NOMO-1 (cell line): ENCODE measurements around the gene UGDH.
"Not testable (repeated sequence)": the region's sequence is repeated elsewhere in the genome, so short reads cannot be mapped to it uniquely, and the experiment has no call there.

Source experiments
- DNase-seq, 2 experiments: peaks; one replicate each; lab custom pipeline; 2025; ENCODE audit not compliant: unreplicated experiment in 2 of 2; lab: John Stamatoyannopoulos, UW

UGDH gene

GRCh38 chr4:39530682-39531081 lies 3.4 kb upstream of the UGDH start:
- no peak for DNase-seq

GRCh38 chr4:39529534-39529933 lies 2.3 kb upstream of the UGDH start:
- no peak for DNase-seq

- peak in 1 of 2 experiments; percentile 42 for DNase-seq
These were observed 824 bp upstream of the UGDH start for GRCh38 chr4:39528061-39528465.

- DNase-seq: no peak
These were observed 409 bp downstream of the UGDH start for GRCh38 chr4:39526765-39527295.

- DNase-seq: no peak
These were observed 1.2 kb downstream of the UGDH start for GRCh38 chr4:39525822-39526690.

- DNase-seq: no peak
These were observed 2.9 kb downstream of the UGDH start for GRCh38 chr4:39524161-39524957.

DNA sequence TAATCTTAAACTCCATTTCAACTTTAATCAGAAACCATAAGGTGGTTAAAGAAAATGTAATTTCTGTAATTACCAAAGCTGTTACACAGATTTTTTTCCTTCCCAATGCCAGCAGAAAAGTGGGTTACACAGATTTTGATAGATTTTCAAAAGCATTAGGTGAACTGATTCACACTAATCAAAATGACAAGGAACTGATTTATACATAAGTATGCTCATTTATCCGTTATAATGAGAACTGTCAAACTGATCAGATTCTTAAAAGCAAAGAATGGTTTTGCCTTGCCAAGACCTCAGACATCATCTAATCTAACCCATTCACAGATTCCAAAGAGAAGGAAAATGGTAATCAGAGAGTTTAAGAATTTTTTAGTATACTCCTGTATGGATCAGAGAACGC lies 5.2 kb downstream of the UGDH start:
- no peak for DNase-seq

DNA sequence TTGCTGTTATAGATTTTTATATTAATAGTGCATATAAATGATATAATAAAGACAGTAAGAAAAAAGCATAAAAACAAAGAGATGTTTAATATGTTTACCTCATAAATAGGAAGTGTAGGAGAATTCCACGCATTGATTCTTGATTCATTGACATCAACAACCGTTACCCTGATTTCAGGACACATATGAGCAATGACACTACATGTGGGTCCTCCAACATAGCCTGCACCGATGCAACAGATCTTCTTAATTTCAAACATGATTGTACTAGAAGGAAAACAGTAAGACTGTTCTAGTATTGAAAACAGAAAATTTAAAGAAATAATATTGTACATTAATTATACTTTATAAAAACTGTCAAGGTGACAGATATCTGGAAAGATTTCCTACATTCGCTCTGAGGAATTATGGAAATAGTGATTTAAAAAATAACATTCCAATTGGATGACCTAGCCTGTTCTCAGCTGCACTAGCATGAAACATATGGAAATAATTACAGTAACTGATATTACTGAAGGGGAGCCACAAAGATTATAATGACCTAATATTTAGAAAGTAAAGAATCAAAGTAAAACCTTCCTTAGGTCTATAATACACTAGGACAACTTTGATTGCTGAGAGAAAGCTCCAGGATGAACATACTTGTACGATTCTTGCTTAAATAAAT lies 5.9 kb downstream of the UGDH start:
- no peak for DNase-seq

DNA sequence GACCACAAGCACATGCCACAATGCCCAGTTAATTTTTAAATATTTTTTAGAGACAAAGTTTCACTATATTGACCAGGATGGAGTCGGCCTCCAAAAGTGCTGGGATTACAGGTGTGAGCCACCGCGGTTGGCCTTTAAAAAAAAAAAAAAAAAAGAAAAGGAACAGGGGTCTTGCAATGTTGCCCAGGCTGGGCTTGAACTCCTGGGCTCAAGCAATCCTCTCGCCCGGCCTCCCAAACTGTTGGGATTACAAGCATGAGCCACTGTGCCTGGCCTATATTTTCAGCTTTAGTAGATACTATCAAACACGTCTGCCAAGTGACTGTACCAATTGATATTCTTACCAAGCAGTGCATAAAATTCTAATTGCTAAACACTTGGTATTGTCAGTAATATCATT lies 8.8 kb downstream of the UGDH start:
- DNase-seq: no peak

GRCh38 chr4:39516407-39516966 lies 10.8 kb downstream of the UGDH start:
- DNase-seq: no peak

DNA sequence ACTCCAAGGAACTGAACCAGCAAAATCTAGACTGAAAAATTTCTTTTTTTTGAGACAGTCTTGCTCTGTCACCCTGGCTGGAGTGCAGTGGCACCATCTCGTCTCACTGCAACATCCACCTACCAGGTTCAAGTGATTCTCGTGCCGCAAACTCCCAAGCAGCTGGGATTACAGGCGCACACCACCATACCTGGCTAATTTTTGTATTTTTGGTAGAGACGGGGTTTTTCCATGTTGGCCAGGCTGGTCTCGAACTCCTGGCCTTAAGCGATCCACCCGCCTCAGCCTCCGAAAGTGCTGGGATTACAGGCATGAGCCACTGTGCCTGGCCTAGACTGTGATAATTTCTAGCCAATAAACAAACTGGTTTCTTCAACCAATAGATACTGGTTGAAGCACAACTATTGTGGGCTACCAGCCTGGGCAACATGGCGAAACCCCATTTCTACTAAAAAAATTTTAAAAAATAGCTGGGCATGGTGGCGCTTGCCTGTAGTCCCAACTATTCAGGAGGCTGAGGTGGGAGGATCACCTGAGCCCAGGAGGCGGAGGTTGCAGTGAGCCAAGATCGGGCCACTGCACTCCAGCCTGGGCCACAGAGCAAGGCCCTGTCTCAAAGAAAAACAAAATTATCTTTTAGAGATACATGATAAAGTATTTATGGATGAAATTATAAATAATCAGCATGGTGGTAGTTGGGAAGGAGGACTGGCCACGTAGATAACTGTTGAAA lies 11.4 kb downstream of the UGDH start:
- DNase-seq: not testable (repeated sequence)

- DNase-seq: no peak
These were observed 12.3 kb downstream of the UGDH start for GRCh38 chr4:39514888-39515401.

- DNase-seq: not testable (repeated sequence)
These were observed 13.0 kb downstream of the UGDH start for GRCh38 chr4:39514266-39514665.

DNA sequence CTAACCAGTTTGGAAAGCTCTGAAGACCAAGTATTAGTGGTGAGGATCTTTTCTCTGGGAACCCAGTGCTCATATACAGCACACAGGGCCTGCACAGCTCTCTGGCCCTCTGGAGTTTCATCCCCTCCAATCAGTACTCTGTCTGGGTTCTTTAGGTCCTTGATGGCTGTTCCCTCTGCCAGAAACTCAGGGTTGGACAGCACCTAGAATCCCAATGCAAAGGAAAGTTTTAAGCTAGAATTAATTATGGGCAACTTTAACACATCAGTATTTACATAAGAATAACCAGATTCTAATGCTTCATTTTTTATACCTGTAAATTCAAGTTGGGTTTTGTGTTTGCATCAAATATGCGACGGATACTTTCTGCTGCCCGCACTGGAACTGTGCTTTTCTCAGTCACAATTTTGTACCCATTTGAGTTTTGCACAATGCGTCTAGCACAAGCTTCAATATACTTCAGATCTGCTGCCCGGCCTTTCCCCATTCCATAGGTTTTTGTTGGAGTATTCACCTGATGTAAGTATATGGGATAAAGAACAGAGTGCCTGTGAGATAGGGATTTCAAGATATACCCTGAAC lies 16.8 kb downstream of the UGDH start:
- no peak for DNase-seq

- no peak for DNase-seq
These were observed 21.7 kb downstream of the UGDH start for GRCh38 chr4:39505581-39505980.

- DNase-seq: no peak
These were observed 22.7 kb downstream of the UGDH start for GRCh38 chr4:39504538-39504937.

GRCh38 chr4:39502664-39503035 lies 24.6 kb downstream of the UGDH start:
- not testable (repeated sequence) for DNase-seq

DNA sequence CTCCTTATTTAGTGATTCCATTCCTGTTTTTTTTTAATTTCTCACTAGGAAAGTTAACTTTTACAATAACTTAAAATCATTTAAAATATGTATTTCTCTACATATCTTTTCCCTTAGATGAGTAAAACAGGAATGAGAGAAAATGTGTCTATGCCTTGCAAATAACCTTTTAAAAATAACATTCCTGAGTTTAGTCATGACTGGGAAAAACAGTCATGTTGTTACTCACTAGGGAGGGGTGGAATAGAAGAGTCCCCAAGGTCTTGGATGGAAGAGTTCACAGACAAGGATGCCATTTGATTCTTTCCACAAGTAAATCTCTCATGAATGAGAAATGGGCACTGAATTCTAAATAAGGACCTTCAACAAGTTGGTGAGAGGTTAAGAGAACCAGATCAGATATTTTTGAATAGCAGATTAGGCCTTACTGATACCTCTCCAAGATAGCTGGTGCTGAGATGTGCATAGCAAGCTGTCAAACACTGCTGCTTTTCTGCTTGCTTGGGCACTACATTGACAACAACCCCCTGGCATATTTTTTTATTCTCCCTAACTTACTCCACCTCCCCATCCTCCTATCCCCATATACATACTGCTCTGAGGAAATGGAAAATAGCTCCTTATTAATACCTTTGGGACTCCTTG lies 25.1 kb downstream of the UGDH start:
- DNase-seq: no peak

GRCh38 chr4:39498727-39499020 lies 28.6 kb downstream of the UGDH start:
- DNase-seq: no peak
